K562 (cell line): ENCODE results near the gene VKORC1. TPM values are rescaled to one million over a fixed set of nuclear protein-coding genes. Genes with fewer than 3 reads are reported as not detected.

Experiments used
- ATF7 ChIP-seq: fragments of 450-650 bp; IDR thresholded peaks from 2 replicates; pipeline ENCODE4 v1.7.1; 2014; ENCODE audit warnings: mild to moderate bottlenecking, moderate library complexity
- BHLHE40 ChIP-seq: IDR thresholded peaks from 2 replicates; pipeline ENCODE4 v1.6.1; 2011; ENCODE audit warnings: low read length, improper control_type of control experiment
- BRF1 ChIP-seq: IDR thresholded peaks from 3 replicates; pipeline ENCODE4 v1.6.1; 2011; ENCODE audit warnings: borderline replicate concordance, mild to moderate bottlenecking; ENCODE audit not compliant: insufficient read length; ENCODE audit errors: extremely low read depth
- CXXC5 ChIP-seq: fragments of 250-450 bp; sonication (Bioruptor Pico); IDR thresholded peaks from 2 replicates; pipeline ENCODE4 v1.8.0; 2022; ENCODE audit warnings: inconsistent platforms, mild to moderate bottlenecking, moderate library complexity
- FOXP1 ChIP-seq: sonication (generic); formaldehyde crosslinking; IDR thresholded peaks from 2 replicates; pipeline ENCODE4 v1.8.0; 2022; ENCODE audit warnings: mild to moderate bottlenecking, missing genetic modification reagents
- GABPB1 ChIP-seq: sonication (generic); formaldehyde crosslinking; IDR thresholded peaks from 2 replicates; pipeline ENCODE4 v1.8.0; 2022; ENCODE audit warnings: mild to moderate bottlenecking, missing genetic modification reagents
- GTF2E2 ChIP-seq: fragments of 200-800 bp; sonication (Bioruptor generic); IDR thresholded peaks from 2 replicates; pipeline ENCODE4 v1.6.1; 2016; ENCODE audit warnings: missing genetic modification characterization, missing compliant biosample characterization
- HDAC1 ChIP-seq, 2 experiments: fragments of 450-650 bp; IDR thresholded peaks; 2 replicates each; pipeline ENCODE4 v1.6.1; 2016 to 2017; ENCODE audit warnings: inconsistent platforms in 1 of 2, mild to moderate bottlenecking in 1 of 2, moderate library complexity in 1 of 2
- HNRNPL ChIP-seq: fragments of 200-400 bp; formaldehyde crosslinking; IDR thresholded peaks from 2 replicates; pipeline ENCODE4 v1.6.1; 2017; ENCODE audit warnings: low read depth, mild to moderate bottlenecking, low read length
- KLF13 ChIP-seq: fragments of 450-650 bp; IDR thresholded peaks from 2 replicates; pipeline ENCODE4 v1.6.1; 2016; ENCODE audit warnings: missing genetic modification characterization, low read depth, mild to moderate bottlenecking, missing compliant biosample characterization, moderate library complexity, borderline replicate concordance
- NRF1 ChIP-seq, 2 experiments: fragments of 450-650 bp; IDR thresholded peaks in 1 of 2; conservative IDR thresholded peaks in 1 of 2; 2 replicates each; pipeline ENCODE4 v1.6.1; 2014; ENCODE audit warnings: mild to moderate bottlenecking in 2 of 2
- RB1 ChIP-seq: fragments of 450-650 bp; IDR thresholded peaks from 2 replicates; pipeline ENCODE4 v1.6.1; 2017; ENCODE audit warnings: low read depth, mild to moderate bottlenecking
- SIX5 ChIP-seq, 2 experiments: IDR thresholded peaks; 2 replicates each; pipeline ENCODE4 v1.6.1; 2011; ENCODE audit warnings: low read length in 2 of 2, borderline replicate concordance in 1 of 2, low read depth in 1 of 2, mild to moderate bottlenecking in 1 of 2, moderate library complexity in 1 of 2; ENCODE audit not compliant: insufficient read depth in 1 of 2
- STAG1 ChIP-seq: sonication (generic); formaldehyde crosslinking; IDR thresholded peaks from 2 replicates; pipeline ENCODE4 v1.5.0; 2020; ENCODE audit warnings: missing genetic modification reagents, borderline replicate concordance
- TAF1 ChIP-seq: IDR thresholded peaks from 2 replicates; pipeline ENCODE4 v1.6.1; 2011; ENCODE audit warnings: mild to moderate bottlenecking, low read length, moderate library complexity; ENCODE audit not compliant: insufficient read depth, control insufficient read depth, severe bottlenecking; ENCODE audit errors: extremely low read depth
- U2AF2 ChIP-seq: fragments of 200-400 bp; formaldehyde crosslinking; optimal IDR thresholded peaks from 2 replicates; pipeline ENCODE3; 2017; ENCODE audit warnings: low read depth, mild to moderate bottlenecking, low read length
- ZNF764 ChIP-seq: fragments of 250-450 bp; sonication (Bioruptor Pico); IDR thresholded peaks from 2 replicates; pipeline ENCODE4 v1.4.0; 2020; ENCODE audit warnings: low read depth, mild to moderate bottlenecking, moderate library complexity
- polyA plus RNA-seq, 8 experiments: library from polyadenylated mRNA; depleted of rRNA in 4 of 8; stranded (reverse) in 5 of 8; unstranded in 3 of 8; fragments of >200 nt; fragmentation: Nextera tagmentation in 2 of 8; fragmentation: Illumina TruSeq in 1 of 8; extraction: Ambion mirVana in 2 of 8; extraction: Trizol in 1 of 8; gene quantifications; 2 replicates each; pipeline versions ENCODE4 v1.2.1 to v1.2.3, GENCODE V29; 2011 to 2014; ENCODE audit warnings: inconsistent platforms in 1 of 8, missing spikeins in 1 of 8
- total RNA-seq, 7 experiments: library from RNA; depleted of rRNA in 6 of 7; stranded (reverse); fragments of >200 nt in 6 of 7; fragmentation: Illumina TruSeq in 2 of 7; extraction: Trizol in 2 of 7; gene quantifications; 2 replicates each; pipeline versions ENCODE4 v1.2.1 to v1.2.3, GENCODE V29; 2011 to 2021; ENCODE audit warnings: low replicate concordance in 1 of 7
- TF ChIP-seq, protein P1 (sequence below), 2 experiments: fragments of 450-650 bp; IDR thresholded peaks; 2 replicates each; pipeline ENCODE4 v1.6.1; 2018; ENCODE audit warnings: mild to moderate bottlenecking in 2 of 2, low read depth in 1 of 2; ENCODE audit not compliant: partially characterized antibody in 2 of 2
- TF ChIP-seq, protein P2 (sequence below): conservative IDR thresholded peaks from 2 replicates; pipeline ENCODE4 v1.6.1; 2011; ENCODE audit warnings: low read depth, mild to moderate bottlenecking, low read length; ENCODE audit not compliant: control insufficient read depth
- TF ChIP-seq, protein P3 (sequence below): fragments of 250-450 bp; sonication (Bioruptor Pico); IDR thresholded peaks from 2 replicates; pipeline ENCODE4 v1.5.0; 2021

Gene VKORC1
- total and polyA plus RNA-seq, 9 of the 15 experiments (the other 6 are each of a cell fraction or from before 2014, with no cell fraction given): 30.0 to 119 (median 62.1) TPM

DNA sequence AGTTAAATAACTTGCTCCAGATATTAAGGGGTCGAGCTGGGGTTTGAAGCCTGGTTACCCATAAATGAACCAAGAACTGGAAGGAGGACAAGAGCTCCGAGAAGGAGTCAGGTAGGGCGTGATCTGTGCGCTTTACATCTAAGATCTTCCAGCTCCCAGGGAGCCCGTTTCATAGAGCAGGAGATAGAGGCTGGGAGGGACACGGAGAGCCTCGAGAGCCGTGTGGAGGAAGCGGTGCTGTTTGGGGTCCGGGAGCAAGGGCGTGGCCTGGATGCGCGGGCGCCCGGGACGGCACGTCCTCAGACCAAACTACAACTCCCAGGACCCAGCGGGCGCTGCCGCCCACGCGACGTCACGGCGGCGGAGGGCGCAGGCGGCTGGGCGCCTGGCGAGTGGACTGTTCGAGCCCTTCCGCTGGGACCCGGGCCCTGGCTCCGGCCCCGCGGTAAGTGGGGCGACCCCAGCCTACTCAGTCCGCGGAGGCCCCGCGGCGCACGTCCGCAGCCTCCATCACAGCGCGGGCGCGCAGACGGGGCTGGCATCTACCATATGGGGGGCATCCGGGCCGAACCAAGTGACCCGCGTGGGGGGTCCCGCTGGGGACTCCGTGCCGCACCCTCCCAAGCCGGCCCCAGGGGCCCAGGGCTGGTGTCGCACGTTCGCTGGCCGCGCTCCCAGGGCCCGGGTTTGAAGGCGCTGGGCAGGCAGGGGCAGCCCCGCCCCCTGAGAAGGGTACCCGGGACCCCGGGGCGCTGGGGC, 13.6 kb upstream of the VKORC1 start, which contains the start of gene BCKDK (continued):
- TF ChIP-seq HDAC1 (IDR thresholded peaks at IDR 0.05): 0 out of 4 replicates have a peak, but pooled peaks of 1 of the 2 experiments have one; percentile 38
- peak; percentile 90 to 92 for TF ChIP-seq NRF1 (conservative IDR thresholded peaks at IDR 0.05 in 1 of 2, IDR thresholded peaks at IDR 0.05 in 1 of 2)
- peak; percentile 33 for TF ChIP-seq TAF1
- peak; percentile 94 for TF ChIP-seq CXXC5 (CRISPR knock-in tag)
- TF ChIP-seq KLF13 (tag): 0 out of 2 replicates have a peak, but pooled peaks have one; percentile 34
- TF ChIP-seq, protein P1, sequence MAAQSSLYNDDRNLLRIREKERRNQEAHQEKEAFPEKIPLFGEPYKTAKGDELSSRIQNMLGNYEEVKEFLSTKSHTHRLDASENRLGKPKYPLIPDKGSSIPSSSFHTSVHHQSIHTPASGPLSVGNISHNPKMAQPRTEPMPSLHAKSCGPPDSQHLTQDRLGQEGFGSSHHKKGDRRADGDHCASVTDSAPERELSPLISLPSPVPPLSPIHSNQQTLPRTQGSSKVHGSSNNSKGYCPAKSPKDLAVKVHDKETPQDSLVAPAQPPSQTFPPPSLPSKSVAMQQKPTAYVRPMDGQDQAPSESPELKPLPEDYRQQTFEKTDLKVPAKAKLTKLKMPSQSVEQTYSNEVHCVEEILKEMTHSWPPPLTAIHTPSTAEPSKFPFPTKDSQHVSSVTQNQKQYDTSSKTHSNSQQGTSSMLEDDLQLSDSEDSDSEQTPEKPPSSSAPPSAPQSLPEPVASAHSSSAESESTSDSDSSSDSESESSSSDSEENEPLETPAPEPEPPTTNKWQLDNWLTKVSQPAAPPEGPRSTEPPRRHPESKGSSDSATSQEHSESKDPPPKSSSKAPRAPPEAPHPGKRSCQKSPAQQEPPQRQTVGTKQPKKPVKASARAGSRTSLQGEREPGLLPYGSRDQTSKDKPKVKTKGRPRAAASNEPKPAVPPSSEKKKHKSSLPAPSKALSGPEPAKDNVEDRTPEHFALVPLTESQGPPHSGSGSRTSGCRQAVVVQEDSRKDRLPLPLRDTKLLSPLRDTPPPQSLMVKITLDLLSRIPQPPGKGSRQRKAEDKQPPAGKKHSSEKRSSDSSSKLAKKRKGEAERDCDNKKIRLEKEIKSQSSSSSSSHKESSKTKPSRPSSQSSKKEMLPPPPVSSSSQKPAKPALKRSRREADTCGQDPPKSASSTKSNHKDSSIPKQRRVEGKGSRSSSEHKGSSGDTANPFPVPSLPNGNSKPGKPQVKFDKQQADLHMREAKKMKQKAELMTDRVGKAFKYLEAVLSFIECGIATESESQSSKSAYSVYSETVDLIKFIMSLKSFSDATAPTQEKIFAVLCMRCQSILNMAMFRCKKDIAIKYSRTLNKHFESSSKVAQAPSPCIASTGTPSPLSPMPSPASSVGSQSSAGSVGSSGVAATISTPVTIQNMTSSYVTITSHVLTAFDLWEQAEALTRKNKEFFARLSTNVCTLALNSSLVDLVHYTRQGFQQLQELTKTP (IDR thresholded peaks at IDR 0.05; ENCODE audit: low read depth in 1 of 2, partially characterized antibody in 2 of 2): peak in 1 of 2 experiments; percentile 48
- TF ChIP-seq FOXP1 (CRISPR knock-in tag): 0 out of 2 replicates have a peak, but pooled peaks have one; percentile 59
- no peak for TF ChIP-seq ZNF764
- TF ChIP-seq, protein P2, sequence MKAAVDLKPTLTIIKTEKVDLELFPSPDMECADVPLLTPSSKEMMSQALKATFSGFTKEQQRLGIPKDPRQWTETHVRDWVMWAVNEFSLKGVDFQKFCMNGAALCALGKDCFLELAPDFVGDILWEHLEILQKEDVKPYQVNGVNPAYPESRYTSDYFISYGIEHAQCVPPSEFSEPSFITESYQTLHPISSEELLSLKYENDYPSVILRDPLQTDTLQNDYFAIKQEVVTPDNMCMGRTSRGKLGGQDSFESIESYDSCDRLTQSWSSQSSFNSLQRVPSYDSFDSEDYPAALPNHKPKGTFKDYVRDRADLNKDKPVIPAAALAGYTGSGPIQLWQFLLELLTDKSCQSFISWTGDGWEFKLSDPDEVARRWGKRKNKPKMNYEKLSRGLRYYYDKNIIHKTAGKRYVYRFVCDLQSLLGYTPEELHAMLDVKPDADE: peak; percentile 94
- TF ChIP-seq BRF1: no peak
- TF ChIP-seq STAG1: no peak
- peak; percentile 81 to 85 for TF ChIP-seq SIX5 (IDR thresholded peaks at IDR 0.05; ENCODE audit: borderline replicate concordance in 1 of 2, insufficient read depth in 1 of 2, low read depth in 1 of 2, low read length in 2 of 2)
- TF ChIP-seq GABPB1: peak; percentile 62; the same call in 1 of the 2 replicates
- peak; percentile 60; the same call in 1 of the 2 replicates for TF ChIP-seq RB1
- TF ChIP-seq, protein P3, sequence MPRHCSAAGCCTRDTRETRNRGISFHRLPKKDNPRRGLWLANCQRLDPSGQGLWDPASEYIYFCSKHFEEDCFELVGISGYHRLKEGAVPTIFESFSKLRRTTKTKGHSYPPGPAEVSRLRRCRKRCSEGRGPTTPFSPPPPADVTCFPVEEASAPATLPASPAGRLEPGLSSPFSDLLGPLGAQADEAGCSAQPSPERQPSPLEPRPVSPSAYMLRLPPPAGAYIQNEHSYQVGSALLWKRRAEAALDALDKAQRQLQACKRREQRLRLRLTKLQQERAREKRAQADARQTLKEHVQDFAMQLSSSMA: peak; percentile 66; the same call in 1 of the 2 replicates
- TF ChIP-seq ATF7: peak; percentile 92
- TF ChIP-seq U2AF2: no peak
- no peak for TF ChIP-seq GTF2E2 (tag)
- peak; percentile 71 for TF ChIP-seq BHLHE40
- TF ChIP-seq HNRNPL: peak; percentile 88
